ENCODE data around the gene TXLNG.
A peak's percentile ranks its signal among the peaks of the same experiment; 100 is the strongest.
"Not testable (repeated sequence)": the region's sequence is repeated elsewhere in the genome, so short reads cannot be mapped to it uniquely, and the experiment has no call there.

TXLNG gene

GRCh38 chrX:16838202-16839066 is 52.2 kb downstream of the TXLNG start:
- no peaks in the 10 kb centered on the region for H3K9me3 Mint-ChIP-seq
- peaks cover 20 to 80% of the 10 kb centered on the region in 2 donors for H3K36me3 Mint-ChIP-seq
- ATAC-seq (replicated peaks) (no peak), DNase-seq (no peak)
- no peaks in the 10 kb centered on the region for H3K27me3 Mint-ChIP-seq
- peaks cover 0 to 4% of the 10 kb centered on the region in 2 donors for H3K4me1 Mint-ChIP-seq
- H3K4me3 Mint-ChIP-seq = no peak overlapping the region
- no peak overlapping the region for H3K27ac Mint-ChIP-seq

GRCh38 chrX:16839219-16839851 is 53.1 kb downstream of the TXLNG start:
- Mint-ChIP-seq H3K36me3 (peaks cover 17 to 76% of the 10 kb centered on the region in 2 donors), H3K27ac (no peak overlapping the region), H3K4me3 (no peak overlapping the region), H3K9me3 (no peaks in the 10 kb centered on the region), H3K27me3 (no peaks in the 10 kb centered on the region), H3K4me1 (peaks cover 0 to 4% of the 10 kb centered on the region in 2 donors)
- DNase-seq = no peak
- no peak for ATAC-seq (replicated peaks)

DNA sequence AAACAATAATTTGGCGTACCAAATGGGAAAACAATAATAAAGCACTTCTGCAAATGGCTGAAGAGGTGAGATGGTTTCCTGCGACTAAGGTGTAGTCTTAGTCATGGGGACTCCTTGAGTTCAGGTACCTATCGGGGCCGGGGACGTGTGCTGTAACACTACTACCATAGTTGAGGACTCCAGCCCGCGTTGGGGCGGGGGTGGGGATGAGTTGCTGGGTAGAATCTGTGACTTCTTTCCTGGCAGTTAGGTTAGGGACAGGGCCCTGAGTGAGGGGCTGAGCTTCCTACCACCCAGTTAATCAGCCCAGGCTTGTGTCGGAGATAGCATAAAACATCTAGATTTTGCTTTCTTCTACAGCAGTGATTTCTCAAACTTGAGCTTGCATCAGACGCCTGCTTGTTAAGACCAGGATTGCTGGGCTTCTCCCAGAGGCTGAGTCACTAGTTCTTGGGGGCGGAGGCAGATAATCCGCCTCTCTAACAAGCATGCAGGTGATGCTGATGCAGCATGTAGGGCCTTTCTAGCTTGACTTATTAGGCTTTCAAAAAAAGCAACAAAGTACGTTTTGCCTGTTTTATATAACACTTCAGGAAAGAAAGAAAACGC is 53.7 kb downstream of the TXLNG start:
- Mint-ChIP-seq H3K27me3 (no peaks in the 10 kb centered on the region), H3K4me1 (peaks cover 0 to 4% of the 10 kb centered on the region in 2 donors), H3K36me3 (peaks cover 16 to 71% of the 10 kb centered on the region in 2 donors), H3K4me3 (no peak overlapping the region), H3K27ac (no peak overlapping the region), H3K9me3 (no peaks in the 10 kb centered on the region)
- DNase-seq = no peak
- no peak for ATAC-seq (replicated peaks)

- peaks cover 5 to 65% of the 10 kb centered on the region in 2 donors for H3K36me3 Mint-ChIP-seq
- ATAC-seq (replicated peaks) (no peak), DNase-seq (no peak)
- H3K4me3 Mint-ChIP-seq = no peak overlapping the region
- no peaks in the 10 kb centered on the region for H3K27me3 Mint-ChIP-seq
- H3K4me1 Mint-ChIP-seq = peaks cover 0 to 3% of the 10 kb centered on the region in 2 donors
- H3K9me3 Mint-ChIP-seq = no peaks in the 10 kb centered on the region
- no peak overlapping the region for H3K27ac Mint-ChIP-seq
These were observed 56.4 kb downstream of the TXLNG start for GRCh38 chrX:16842684-16843083.

DNA sequence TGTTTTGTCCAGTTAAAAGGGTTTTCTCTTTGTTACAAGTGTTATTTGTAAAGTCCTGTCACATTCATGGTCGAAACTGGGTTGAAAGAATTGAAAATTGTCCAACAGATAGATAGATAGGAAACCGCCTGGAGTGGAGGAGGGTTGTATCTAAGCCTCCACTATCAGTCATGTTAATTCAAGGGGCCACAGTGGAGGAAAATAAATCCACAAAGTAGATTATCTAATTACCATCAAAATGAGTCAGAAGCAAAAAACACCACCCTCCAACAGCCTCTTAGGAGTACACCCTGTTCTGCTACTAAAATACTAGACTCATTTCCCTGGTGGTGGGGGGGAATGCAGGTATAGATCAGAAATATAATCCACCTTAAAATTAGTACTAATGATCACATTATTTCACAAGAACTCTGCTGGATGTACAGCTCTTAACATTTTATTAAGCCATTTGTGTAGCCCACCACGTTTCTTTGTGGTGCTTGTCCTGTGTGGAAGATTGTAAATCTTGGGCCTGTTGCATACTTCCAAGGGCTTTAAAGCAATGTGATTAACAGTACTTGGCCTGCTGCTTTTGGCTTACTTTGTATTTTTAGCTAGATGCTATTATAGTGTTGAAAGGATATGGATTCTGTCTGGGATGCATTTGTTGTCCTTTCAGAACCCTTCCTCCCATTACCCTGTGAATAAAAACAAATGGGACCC is 57.1 kb downstream of the TXLNG start:
- ATAC-seq (replicated peaks) (no peak), DNase-seq (no peak)
- Mint-ChIP-seq H3K27me3 (no peaks in the 10 kb centered on the region), H3K36me3 (peaks cover 5 to 63% of the 10 kb centered on the region in 2 donors), H3K9me3 (no peaks in the 10 kb centered on the region), H3K4me1 (peaks cover 0 to 3% of the 10 kb centered on the region in 2 donors), H3K4me3 (no peak overlapping the region), H3K27ac (no peak overlapping the region)

DNA sequence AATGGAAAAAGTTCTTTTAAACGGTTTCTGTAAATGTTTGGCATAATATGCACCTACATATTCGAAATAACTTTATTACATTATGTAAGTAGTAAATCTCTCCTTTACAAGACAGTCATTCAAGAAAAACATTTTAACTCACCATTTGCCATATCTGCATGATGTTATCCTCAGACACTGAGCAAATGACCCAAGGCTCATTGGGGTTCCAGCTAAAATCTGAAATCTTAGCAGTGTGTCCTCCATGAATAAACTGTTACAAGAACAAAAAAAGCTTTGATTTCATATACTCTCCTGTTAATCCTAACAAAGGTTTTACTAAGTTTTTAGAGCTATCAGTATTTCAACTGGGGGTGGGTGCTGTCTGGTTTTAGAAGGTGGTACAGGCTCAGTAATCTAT is 59.4 kb downstream of the TXLNG start:
- Mint-ChIP-seq H3K27me3 (no peaks in the 10 kb centered on the region), H3K4me1 (peaks cover 0 to 3% of the 10 kb centered on the region in 2 donors), H3K36me3 (peaks cover 2 to 49% of the 10 kb centered on the region in 2 donors), H3K4me3 (no peak overlapping the region), H3K9me3 (no peaks in the 10 kb centered on the region), H3K27ac (no peak overlapping the region)
- ATAC-seq (replicated peaks) = no peak
- DNase-seq = no peak

GRCh38 chrX:16848541-16848940 is 62.3 kb downstream of the TXLNG start:
- no peak overlapping the region for H3K27ac Mint-ChIP-seq
- H3K27me3 Mint-ChIP-seq = no peaks in the 10 kb centered on the region
- no peaks in the 10 kb centered on the region for H3K9me3 Mint-ChIP-seq
- peaks cover 0 to 6% of the 10 kb centered on the region in 2 donors for H3K4me1 Mint-ChIP-seq
- no peak for ATAC-seq (replicated peaks)
- H3K36me3 Mint-ChIP-seq = peaks cover 4 to 41% of the 10 kb centered on the region in 2 donors
- DNase-seq = no peak
- H3K4me3 Mint-ChIP-seq = no peak overlapping the region

DNA sequence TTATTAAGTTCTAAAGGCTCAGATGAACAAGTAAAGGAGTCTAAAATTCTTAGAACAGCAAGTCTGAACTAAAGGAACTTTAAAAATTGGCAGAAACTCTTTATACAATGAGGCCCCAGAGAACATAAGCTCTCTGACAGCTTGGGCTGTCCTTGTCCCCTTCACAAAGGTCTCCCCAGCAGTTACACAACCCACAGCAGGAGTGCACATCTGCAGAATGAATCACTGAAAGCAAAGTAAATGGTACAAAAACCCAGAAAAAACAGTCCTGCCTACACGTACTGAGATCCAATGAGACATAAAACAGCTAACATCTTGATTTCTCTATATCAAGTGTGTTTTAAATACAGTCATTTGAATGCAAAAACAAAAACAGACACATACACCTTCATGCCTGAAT is 65.2 kb downstream of the TXLNG start:
- no peak overlapping the region for H3K4me3 Mint-ChIP-seq
- H3K9me3 Mint-ChIP-seq = peaks cover 0 to 4% of the 10 kb centered on the region in 2 donors
- no peak overlapping the region for H3K27ac Mint-ChIP-seq
- H3K4me1 Mint-ChIP-seq = peaks cover 6 to 15% of the 10 kb centered on the region in 2 donors
- DNase-seq = no peak
- H3K27me3 Mint-ChIP-seq = no peaks in the 10 kb centered on the region
- ATAC-seq (replicated peaks) = no peak
- peaks cover 14 to 43% of the 10 kb centered on the region in 2 donors for H3K36me3 Mint-ChIP-seq

GRCh38 chrX:16851827-16852226 is 65.6 kb downstream of the TXLNG start:
- ATAC-seq (replicated peaks) (no peak), DNase-seq (no peak)
- no peak overlapping the region for H3K27ac Mint-ChIP-seq
- peaks cover 16 to 45% of the 10 kb centered on the region in 2 donors for H3K36me3 Mint-ChIP-seq
- peaks cover 0 to 5% of the 10 kb centered on the region in 2 donors for H3K9me3 Mint-ChIP-seq
- H3K4me1 Mint-ChIP-seq = peaks cover 7 to 19% of the 10 kb centered on the region in 2 donors
- H3K4me3 Mint-ChIP-seq = no peak overlapping the region
- no peaks in the 10 kb centered on the region for H3K27me3 Mint-ChIP-seq

GRCh38 chrX:16852617-16853179 is 66.4 kb downstream of the TXLNG start:
- Mint-ChIP-seq H3K27ac (no peak overlapping the region), H3K27me3 (no peaks in the 10 kb centered on the region), H3K4me3 (no peak overlapping the region), H3K4me1 (peaks cover 7 to 19% of the 10 kb centered on the region in 2 donors), H3K36me3 (peaks cover 18 to 52% of the 10 kb centered on the region in 2 donors), H3K9me3 (peaks cover 0 to 5% of the 10 kb centered on the region in 2 donors)
- no peak for DNase-seq
- ATAC-seq (replicated peaks) = no peak

DNA sequence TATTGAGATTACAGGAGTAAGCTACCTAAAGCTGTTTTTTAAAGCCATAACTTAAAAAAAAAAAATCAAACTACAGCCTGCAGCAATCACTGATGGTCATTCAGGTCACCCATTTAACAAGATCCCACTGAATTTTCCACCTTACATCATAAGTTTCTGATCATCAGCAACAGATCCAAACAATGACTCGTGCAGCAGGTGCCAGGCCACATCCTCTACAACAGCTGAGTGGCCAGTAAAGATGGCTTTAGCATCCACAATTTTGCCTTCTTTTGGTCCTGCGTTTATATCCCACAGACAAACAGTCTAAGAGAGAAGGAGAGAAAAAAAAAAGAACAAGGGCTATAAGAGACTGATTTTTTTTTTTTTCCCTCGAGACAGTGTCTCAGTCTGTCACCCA is 67.3 kb downstream of the TXLNG start:
- no peak overlapping the region for H3K27ac Mint-ChIP-seq
- no peaks in the 10 kb centered on the region for H3K27me3 Mint-ChIP-seq
- peaks cover 7 to 19% of the 10 kb centered on the region in 2 donors for H3K4me1 Mint-ChIP-seq
- H3K4me3 Mint-ChIP-seq = no peak overlapping the region
- no peak for ATAC-seq (replicated peaks)
- DNase-seq = no peak
- peaks cover 0 to 5% of the 10 kb centered on the region in 2 donors for H3K9me3 Mint-ChIP-seq
- peaks cover 18 to 48% of the 10 kb centered on the region in 2 donors for H3K36me3 Mint-ChIP-seq

DNA sequence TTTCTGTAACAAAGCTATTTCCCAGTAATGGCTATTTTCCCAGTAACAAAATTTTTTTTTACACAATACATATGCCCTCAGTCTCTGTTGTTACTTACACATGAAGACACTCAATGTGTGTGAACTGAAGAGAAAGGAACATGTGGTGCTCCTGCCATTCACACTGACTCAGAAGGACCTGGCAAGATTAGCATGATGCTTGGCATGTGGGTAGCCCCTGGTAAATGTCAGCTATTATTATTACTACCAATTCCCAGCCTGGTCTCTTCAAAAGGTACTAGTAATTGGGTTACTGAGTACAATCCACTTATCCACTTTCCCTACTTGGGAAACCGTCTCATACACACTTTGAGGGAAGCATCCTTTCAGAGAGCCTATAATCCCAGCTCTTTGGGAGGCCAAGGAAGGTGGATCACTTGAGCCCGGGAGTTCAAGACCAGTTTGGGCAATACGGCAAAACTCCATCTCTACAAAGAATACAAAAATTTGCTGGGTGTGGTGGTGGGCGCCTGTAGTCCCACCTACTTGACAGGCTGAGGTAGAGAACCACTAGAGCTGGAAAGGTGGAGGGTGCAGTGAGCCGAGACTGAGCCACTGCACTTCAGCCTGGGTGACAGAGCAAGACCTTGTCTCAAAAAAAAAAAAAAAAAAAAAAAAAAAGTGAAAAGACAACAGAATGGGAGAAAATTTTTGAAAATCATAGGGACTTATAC is 69.3 kb downstream of the TXLNG start:
- ATAC-seq (replicated peaks) (peak; percentile 78 to 83), DNase-seq (no peak)
- Mint-ChIP-seq H3K36me3 (peaks cover 26 to 53% of the 10 kb centered on the region in 2 donors), H3K27me3 (no peaks in the 10 kb centered on the region), H3K27ac (peak overlapping the region; percentile 65), H3K4me3 (peak overlapping the region in 1 of 2 donors; percentile 41), H3K4me1 (peaks cover 8 to 19% of the 10 kb centered on the region in 2 donors), H3K9me3 (peaks cover 0 to 5% of the 10 kb centered on the region in 2 donors)

DNA sequence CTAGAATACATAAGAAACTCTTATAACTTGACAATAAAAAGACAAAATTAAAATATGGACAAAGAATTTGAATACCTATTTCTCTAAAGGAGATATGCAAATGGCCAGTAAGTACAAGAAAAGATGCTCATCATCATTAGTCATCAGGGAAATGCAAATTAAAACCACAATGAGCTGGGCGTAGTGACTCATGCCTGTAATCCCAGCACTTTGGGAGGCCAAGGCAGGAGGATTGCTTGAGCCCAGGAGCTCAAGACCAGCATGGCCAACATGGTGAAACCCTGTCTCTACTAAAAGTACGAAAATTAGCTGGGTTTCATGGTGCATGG is 69.8 kb downstream of the TXLNG start:
- H3K4me1 Mint-ChIP-seq = peaks cover 8 to 19% of the 10 kb centered on the region in 2 donors
- DNase-seq = peak; percentile 10
- peak; percentile 72 to 81 for ATAC-seq (replicated peaks)
- H3K36me3 Mint-ChIP-seq = peaks cover 26 to 53% of the 10 kb centered on the region in 2 donors
- H3K27ac Mint-ChIP-seq = peak overlapping the region; percentile 87
- H3K9me3 Mint-ChIP-seq, H3K4me3 Mint-ChIP-seq, H3K27me3 Mint-ChIP-seq: not testable (repeated sequence)

Measured in stimulated activated naive B cell treated with anti-CD40 and anti-IgM and Interleukin-4, amounts not matched to agents 10 μg/mL and 1 μg/mL and 100 μg/mL, for 72 hours (primary cell).